Measurements from ENCODE around the gene NFATC2.

Gene NFATC2

GRCh38 chr20:51353491-51353890 is 189.0 kb downstream of the NFATC2 start:
- H3K9me2 ChIP-seq (replicated peaks; ENCODE audit: low read depth, low read length) = no peaks in the 10 kb centered on the region
- no peaks in the 10 kb centered on the region for H3K27me3 ChIP-seq (ENCODE audit: insufficient read depth, low read length, poor library complexity, severe bottlenecking)
- H3K4me1 ChIP-seq (ENCODE audit: insufficient read depth, low read length, poor library complexity, severe bottlenecking) = peaks cover 3% of the 10 kb centered on the region
- H4K20me1 ChIP-seq (ENCODE audit: insufficient read depth, low read length, poor library complexity, severe bottlenecking) = no peaks in the 10 kb centered on the region
- no peak overlapping the region for H2AFZ ChIP-seq (ENCODE audit: low read length)
- H3K9ac ChIP-seq (ENCODE audit: low read depth, low read length, poor library complexity, severe bottlenecking) = no peak overlapping the region
- no peaks in the 10 kb centered on the region for H3K36me3 ChIP-seq (ENCODE audit: insufficient read depth, low read length)
- no peak overlapping the region for H3K4me2 ChIP-seq (ENCODE audit: low read depth, low read length, poor library complexity, severe bottlenecking)
- no peaks in the 10 kb centered on the region for H3K79me2 ChIP-seq (ENCODE audit: insufficient read depth, low read length)
- no peak overlapping the region for H3K4me3 ChIP-seq (ENCODE audit: low read length, poor library complexity, severe bottlenecking)
- TF ChIP-seq EZH2phosphoT487 (IDR thresholded peaks at IDR 0.05; ENCODE audit: borderline replicate concordance) (no peak), CTCF (conservative IDR thresholded peaks at IDR 0.05; ENCODE audit: low read length) (no peak)
- no peaks in the 10 kb centered on the region for H3K9me3 ChIP-seq (ENCODE audit: insufficient read depth, low read depth, low read length)
- H3F3A ChIP-seq (ENCODE audit: low read depth) = no peaks in the 10 kb centered on the region

GRCh38 chr20:51352791-51353190 is 189.7 kb downstream of the NFATC2 start:
- Histone ChIP-seq H3K9me3 (ENCODE audit: insufficient read depth, low read depth, low read length) (no peaks in the 10 kb centered on the region), H3K79me2 (ENCODE audit: insufficient read depth, low read length) (no peaks in the 10 kb centered on the region)
- TF ChIP-seq EZH2phosphoT487 (IDR thresholded peaks at IDR 0.05; ENCODE audit: borderline replicate concordance) = no peak
- TF ChIP-seq CTCF (conservative IDR thresholded peaks at IDR 0.05; ENCODE audit: low read length) = no peak

GRCh38 chr20:51350941-51351631 is 191.4 kb downstream of the NFATC2 start:
- no peaks in the 10 kb centered on the region for H3F3A ChIP-seq (ENCODE audit: low read depth)
- no peaks in the 10 kb centered on the region for H3K9me2 ChIP-seq (replicated peaks; ENCODE audit: low read depth, low read length)
- H2AFZ ChIP-seq (ENCODE audit: low read length) = no peak overlapping the region
- H3K27me3 ChIP-seq (ENCODE audit: insufficient read depth, low read length, poor library complexity, severe bottlenecking) = no peaks in the 10 kb centered on the region
- H3K4me2 ChIP-seq (ENCODE audit: low read depth, low read length, poor library complexity, severe bottlenecking) = no peak overlapping the region
- no peaks in the 10 kb centered on the region for H3K36me3 ChIP-seq (ENCODE audit: insufficient read depth, low read length)
- no peaks in the 10 kb centered on the region for H4K20me1 ChIP-seq (ENCODE audit: insufficient read depth, low read length, poor library complexity, severe bottlenecking)
- no peaks in the 10 kb centered on the region for H3K79me2 ChIP-seq (ENCODE audit: insufficient read depth, low read length)
- peaks cover 3% of the 10 kb centered on the region for H3K4me1 ChIP-seq (ENCODE audit: insufficient read depth, low read length, poor library complexity, severe bottlenecking)
- no peak overlapping the region for H3K9ac ChIP-seq (ENCODE audit: low read depth, low read length, poor library complexity, severe bottlenecking)
- H3K9me3 ChIP-seq (ENCODE audit: insufficient read depth, low read depth, low read length) = no peaks in the 10 kb centered on the region
- H3K4me3 ChIP-seq (ENCODE audit: low read length, poor library complexity, severe bottlenecking) = no peak overlapping the region
- no peak for TF ChIP-seq CTCF (conservative IDR thresholded peaks at IDR 0.05; ENCODE audit: low read length)

More at GRCh38 chr20:51352791-51353190, 189.7 kb downstream of the NFATC2 start:
- Histone ChIP-seq H3K36me3 (ENCODE audit: insufficient read depth, low read length) (no peaks in the 10 kb centered on the region), H3K4me1 (ENCODE audit: insufficient read depth, low read length, poor library complexity, severe bottlenecking) (peaks cover 3% of the 10 kb centered on the region), H4K20me1 (ENCODE audit: insufficient read depth, low read length, poor library complexity, severe bottlenecking) (no peaks in the 10 kb centered on the region), H3F3A (ENCODE audit: low read depth) (no peaks in the 10 kb centered on the region), H3K4me2 (ENCODE audit: low read depth, low read length, poor library complexity, severe bottlenecking) (no peak overlapping the region), H3K9ac (ENCODE audit: low read depth, low read length, poor library complexity, severe bottlenecking) (no peak overlapping the region), H3K4me3 (ENCODE audit: low read length, poor library complexity, severe bottlenecking) (no peak overlapping the region), H2AFZ (ENCODE audit: low read length) (no peak overlapping the region), H3K9me2 (replicated peaks; ENCODE audit: low read depth, low read length) (no peaks in the 10 kb centered on the region), H3K27me3 (ENCODE audit: insufficient read depth, low read length, poor library complexity, severe bottlenecking) (no peaks in the 10 kb centered on the region)
